ENCODE results near the gene VPS13C.

DNA sequence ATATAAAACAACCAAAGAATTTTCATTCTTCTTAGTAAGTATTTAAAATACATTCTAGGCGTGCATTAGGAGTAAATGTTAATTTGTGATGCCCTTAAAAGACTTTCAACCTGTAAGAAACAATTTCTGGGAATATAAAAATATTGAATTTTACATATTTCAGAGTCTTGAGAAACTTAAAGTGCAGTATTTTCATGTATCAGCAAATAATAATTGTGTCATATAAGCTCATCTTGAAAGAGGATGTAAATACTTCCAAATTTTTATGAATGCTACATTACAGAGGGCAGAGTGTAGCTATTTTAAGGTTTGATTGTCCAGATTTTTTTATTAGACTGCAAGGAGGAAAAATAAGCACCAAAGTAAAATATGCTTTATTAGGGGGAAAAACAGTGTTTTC lies 207.1 kb downstream of the VPS13C start:
- TF ChIP-seq, protein P1, sequence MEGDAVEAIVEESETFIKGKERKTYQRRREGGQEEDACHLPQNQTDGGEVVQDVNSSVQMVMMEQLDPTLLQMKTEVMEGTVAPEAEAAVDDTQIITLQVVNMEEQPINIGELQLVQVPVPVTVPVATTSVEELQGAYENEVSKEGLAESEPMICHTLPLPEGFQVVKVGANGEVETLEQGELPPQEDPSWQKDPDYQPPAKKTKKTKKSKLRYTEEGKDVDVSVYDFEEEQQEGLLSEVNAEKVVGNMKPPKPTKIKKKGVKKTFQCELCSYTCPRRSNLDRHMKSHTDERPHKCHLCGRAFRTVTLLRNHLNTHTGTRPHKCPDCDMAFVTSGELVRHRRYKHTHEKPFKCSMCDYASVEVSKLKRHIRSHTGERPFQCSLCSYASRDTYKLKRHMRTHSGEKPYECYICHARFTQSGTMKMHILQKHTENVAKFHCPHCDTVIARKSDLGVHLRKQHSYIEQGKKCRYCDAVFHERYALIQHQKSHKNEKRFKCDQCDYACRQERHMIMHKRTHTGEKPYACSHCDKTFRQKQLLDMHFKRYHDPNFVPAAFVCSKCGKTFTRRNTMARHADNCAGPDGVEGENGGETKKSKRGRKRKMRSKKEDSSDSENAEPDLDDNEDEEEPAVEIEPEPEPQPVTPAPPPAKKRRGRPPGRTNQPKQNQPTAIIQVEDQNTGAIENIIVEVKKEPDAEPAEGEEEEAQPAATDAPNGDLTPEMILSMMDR (IDR thresholded peaks at IDR 0.05), result no peak
- no peak for TF ChIP-seq EZH2 (IDR thresholded peaks at IDR 0.05; ENCODE audit: borderline replicate concordance, insufficient read depth, low read depth, low read length, poor library complexity, severe bottlenecking)
